NCI-H526 (cell line): ENCODE results near the gene RFPL1.
"Not testable (repeated sequence)": the region's sequence is repeated elsewhere in the genome, so short reads cannot be mapped to it uniquely, and the experiment has no call there.

Experiments used
- DNase-seq, 2 experiments: peaks; one replicate each; lab custom pipeline; 2025; lab: John Stamatoyannopoulos, UW

RFPL1 gene

GRCh38 chr22:29478326-29479276 lies 40.2 kb downstream of the RFPL1 start:
- peak; percentile 58 to 63 for DNase-seq

DNA sequence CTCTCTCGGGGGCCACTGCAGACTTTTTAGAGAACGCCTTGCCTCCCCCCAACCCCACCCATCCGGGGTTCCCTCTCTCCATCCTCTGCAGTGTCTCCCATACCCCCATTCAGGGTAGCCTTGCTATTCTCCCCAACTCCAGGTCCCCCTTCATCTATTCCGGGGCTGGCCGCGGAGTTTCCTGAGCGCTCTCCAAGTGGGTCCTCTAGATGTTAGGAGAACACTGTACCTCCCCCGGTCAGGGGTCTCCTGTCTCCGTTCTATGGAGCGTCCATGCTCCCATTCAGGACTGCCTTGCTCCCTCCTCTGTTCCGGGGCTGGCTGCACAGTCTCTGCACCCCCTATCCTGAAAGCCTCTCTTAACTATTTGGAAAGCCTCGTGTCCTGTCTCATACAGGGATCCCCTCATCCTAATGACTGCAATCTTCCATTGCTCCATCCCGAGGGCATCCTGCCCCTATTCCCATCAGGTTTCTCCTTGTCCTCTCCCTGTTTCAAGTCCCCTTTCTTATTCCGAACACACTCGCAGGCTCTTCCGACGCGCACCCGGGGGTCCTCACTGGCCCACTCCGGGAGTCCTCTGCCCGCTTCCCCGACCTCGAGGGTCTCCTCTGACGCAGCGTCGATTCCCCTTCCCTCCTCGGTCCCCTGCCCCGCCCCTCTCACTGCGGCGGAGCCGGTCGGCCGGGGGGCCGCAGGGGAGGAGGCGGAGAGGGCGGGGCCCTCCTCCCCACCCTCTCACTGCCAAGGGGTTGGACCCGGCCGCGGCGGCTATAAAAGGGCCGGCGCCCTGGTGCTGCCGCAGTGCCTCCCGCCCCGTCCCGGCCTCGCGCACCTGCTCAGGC lies 41.3 kb downstream of the RFPL1 start, which contains the start of gene NEFH:
Gene NEFH, plus strand, starts transcription at position 802 of the 845 bp plus-strand sequence. CDS start 45 bp downstream, outside the sequence.
- peak; percentile 26 to 86 for DNase-seq

GRCh38 chr22:29480262-29480511 lies 41.8 kb downstream of the RFPL1 start:
- DNase-seq, result no peak

DNA sequence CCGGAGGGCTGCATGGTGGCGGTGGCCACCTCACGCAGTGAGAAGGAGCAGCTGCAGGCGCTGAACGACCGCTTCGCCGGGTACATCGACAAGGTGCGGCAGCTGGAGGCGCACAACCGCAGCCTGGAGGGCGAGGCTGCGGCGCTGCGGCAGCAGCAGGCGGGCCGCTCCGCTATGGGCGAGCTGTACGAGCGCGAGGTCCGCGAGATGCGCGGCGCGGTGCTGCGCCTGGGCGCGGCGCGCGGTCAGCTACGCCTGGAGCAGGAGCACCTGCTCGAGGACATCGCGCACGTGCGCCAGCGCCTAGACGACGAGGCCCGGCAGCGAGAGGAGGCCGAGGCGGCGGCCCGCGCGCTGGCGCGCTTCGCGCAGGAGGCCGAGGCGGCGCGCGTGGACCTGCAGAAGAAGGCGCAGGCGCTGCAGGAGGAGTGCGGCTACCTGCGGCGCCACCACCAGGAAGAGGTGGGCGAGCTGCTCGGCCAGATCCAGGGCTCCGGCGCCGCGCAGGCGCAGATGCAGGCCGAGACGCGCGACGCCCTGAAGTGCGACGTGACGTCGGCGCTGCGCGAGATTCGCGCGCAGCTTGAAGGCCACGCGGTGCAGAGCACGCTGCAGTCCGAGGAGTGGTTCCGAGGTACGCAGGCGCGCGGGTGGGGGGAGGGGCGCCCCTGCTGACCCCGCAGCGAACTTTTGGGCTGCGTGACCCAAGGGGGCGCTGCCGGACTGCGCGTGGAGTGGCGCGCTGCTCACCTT lies 42.3 kb downstream of the RFPL1 start:
- peak in 1 of 2 experiments; percentile 78 for DNase-seq

DNA sequence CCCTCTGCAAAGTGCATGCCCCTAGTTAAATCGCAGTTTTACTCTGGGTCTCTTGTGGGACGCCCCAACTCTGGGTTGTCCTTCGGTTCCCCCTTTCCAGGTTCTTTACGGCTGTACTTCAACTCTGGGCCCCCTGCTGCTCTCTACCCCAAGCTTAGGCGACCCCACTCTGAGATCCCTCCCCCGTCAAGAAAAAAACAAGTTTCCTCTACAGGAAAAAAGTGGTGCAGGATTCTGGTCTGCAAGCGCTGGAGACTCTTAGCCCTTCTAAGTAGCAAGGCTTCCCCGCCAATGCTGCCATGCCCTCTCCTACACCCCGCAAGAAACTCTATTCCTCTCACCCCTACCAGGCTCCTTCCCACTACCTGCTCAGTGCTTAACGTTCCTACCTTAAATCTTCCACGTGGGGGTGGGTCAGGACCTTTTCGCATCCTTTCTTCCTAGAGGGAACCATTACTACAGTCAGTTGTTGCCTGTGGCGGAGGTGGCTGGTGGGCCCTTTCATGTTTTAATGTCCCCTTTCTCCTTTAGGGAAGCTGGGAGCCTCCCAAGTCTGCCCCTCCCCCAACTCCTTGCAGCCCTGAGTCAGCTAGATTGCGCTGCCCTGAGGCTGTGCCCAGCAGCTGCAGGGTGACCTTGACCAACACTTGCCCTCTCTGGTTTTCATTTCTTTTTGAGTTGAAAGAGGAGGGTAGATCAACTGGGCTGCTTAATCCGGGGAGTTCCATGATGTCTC lies 43.0 kb downstream of the RFPL1 start:
- DNase-seq, result peak in 1 of 2 experiments; percentile 23

DNA sequence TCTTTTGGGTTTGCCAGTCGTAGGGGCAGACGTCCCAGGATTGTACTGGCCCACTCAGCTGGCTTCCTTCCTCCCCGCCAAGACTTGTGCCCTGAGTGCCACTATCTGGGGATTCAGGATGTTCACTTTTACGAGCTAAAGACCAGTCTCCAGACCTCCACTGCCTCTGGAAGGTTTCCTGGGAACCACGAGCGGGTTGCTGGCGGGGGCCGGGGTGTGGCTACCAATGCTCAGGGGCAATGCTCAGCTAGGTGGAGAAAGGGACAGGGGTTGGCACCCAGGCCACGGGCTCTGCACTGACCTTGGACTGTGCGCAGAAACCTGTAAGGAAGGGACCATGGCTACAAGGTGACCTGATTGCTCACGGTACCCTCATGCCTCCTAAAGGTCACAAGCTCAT lies 43.9 kb downstream of the RFPL1 start:
- no peak for DNase-seq

GRCh38 chr22:29482726-29483125 lies 44.3 kb downstream of the RFPL1 start:
- no peak for DNase-seq

DNA sequence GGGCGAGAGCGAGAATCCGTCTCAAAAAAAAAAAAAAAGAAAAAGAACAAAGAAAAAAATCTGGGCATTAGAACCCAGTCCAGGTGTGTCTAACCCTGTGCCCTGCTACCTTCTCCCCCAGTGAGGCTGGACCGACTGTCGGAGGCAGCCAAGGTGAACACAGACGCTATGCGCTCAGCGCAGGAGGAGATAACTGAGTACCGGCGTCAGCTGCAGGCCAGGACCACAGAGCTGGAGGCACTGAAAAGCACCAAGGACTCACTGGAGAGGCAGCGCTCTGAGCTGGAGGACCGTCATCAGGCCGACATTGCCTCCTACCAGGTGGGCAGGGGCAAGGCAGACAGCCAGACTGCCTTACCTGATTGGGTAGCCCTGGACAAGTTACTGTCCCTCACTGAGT lies 44.9 kb downstream of the RFPL1 start:
- no peak for DNase-seq

- no peak for DNase-seq
Observed at GRCh38 chr22:29484642-29485041, 46.3 kb downstream of the RFPL1 start.

DNA sequence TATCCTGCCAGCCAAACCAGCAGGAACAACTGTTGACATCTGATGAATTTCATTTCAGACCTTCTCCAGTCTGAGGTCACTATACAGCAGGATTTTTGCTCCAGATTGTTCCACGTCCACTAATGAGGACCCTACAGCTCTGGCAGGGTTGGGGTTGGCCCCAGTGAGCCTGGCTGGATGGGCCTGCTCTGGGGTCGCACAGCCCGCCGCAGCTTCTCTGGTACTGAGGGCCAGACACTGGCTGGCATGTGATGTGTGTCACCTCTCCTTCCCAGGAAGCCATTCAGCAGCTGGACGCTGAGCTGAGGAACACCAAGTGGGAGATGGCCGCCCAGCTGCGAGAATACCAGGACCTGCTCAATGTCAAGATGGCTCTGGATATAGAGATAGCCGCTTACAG lies 47.1 kb downstream of the RFPL1 start:
- no peak for DNase-seq

GRCh38 chr22:29487426-29487986 lies 49.1 kb downstream of the RFPL1 start:
- DNase-seq, result no peak

- not testable (repeated sequence) for DNase-seq
Observed at GRCh38 chr22:29489127-29489780, 50.9 kb downstream of the RFPL1 start.

GRCh38 chr22:29491012-29491411 lies 52.6 kb downstream of the RFPL1 start:
- DNase-seq, result no peak
